Fibroblast of peridontal ligament (primary cell): ENCODE results near the gene PER2.

Source experiments
- DNase-seq: peaks from one replicate; pipeline ENCODE4 v3.0.0-alpha.2; 2010; ENCODE audit errors: extremely low read depth

PER2 gene

DNA sequence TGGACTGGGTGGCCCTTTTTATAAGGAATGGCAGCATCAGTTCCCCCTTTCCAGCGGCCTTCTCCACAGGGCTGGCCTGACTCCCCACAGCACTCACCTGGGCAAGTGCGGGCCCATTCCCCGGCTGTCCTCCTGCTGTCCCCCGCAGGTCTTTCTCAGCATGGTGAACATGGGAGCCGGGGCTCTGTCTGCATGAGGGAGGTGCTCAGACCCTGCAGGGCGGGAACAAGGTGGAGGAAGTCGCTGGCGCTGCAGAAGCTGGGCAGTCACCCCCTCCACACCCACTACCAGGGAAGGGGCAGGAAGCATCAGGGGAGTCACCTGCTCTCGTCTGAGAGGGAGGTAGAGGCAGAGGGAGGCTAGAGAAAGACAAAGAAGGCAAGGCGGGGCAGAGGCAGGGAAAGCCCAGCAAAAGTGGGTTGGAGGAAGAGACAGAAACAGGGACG, 60.8 kb downstream of the PER2 start:
- no peak for DNase-seq

- DNase-seq: no peak
Measured at GRCh38 chr2:238226698-238227586, 61.5 kb downstream of the PER2 start.

DNA sequence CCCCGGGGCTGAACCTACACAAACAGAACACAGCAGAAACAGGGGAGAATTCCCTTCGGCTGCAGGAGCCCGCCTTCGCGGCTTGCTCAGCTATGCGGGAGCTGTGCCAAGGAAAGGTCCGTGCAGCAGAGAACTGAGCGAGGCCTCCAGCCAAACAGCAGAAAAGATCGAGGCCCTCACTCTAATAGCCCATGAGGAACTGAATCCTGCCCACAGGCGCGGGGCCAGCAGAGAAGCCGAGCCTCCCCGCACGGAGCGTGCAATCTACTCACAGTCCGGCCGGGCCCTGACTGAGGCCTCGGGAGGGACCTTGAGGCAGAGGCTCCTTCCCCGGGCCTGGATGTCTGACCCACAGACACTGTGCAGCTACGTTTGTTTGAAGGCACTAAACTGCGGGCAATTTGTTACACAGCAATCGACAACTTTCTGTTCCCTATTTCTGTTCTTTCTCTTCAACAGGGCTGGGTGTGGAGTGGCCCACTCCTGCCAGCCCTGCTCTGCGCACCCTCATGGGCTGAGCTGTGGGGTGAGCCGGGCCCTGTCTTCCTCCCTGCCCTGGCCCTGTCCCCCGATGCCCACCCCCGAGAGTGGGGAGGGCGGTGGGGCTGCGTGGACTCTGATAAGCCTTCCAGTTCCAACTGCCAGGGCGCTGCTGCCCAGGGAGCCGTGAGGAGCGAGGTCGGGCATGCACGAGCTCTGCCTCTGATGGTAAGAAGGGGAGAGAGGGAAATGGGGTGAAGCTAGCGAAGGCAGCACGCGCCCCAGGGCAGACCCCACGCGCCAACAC, 62.3 kb downstream of the PER2 start:
- DNase-seq: peak; percentile 15

GRCh38 chr2:238225121-238225520, 63.3 kb downstream of the PER2 start:
- DNase-seq: no peak

DNA sequence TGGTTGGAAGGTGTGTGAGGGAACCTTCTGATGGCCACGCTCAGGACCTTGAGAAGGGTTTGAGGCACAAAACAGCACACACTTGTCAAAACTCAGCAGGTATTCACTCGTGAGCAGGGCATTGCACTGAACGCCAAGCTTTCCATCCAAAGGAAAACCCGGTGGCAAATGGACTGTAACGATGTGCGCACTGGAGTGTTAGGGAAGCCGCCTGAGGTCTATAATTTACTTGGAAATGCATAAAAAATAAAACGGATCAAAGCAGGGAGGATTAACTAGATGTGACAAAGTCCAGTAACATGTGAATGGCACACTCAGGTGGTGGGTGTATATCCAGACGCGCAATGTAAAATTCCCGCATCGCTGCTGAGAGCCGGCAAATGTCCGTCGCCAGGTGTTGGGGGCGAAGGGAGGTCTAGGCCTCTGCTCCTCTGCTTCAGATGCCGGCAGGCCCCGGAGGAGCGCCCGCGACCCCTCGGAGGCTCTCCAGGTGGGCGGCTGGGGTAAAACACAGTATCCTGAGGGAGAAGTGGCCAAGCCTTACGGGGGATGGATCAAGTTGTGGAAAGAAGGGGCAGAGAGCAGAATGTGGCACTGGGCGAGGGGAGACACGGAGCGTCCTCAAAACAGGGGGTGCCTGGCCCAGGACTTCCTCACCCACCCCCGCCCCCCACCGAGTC, 63.9 kb downstream of the PER2 start:
- no peak for DNase-seq

- DNase-seq: no peak
Measured at GRCh38 chr2:238220892-238221521, 67.4 kb downstream of the PER2 start.

- no peak for DNase-seq
Measured at GRCh38 chr2:238220274-238220891, 68.0 kb downstream of the PER2 start.

- DNase-seq: no peak
Measured at GRCh38 chr2:238216651-238217184, 71.7 kb downstream of the PER2 start.

GRCh38 chr2:238207006-238207405, 81.4 kb downstream of the PER2 start:
- no peak for DNase-seq

GRCh38 chr2:238203973-238204683, 84.3 kb downstream of the PER2 start:
- no peak for DNase-seq

GRCh38 chr2:238203094-238203972, 85.1 kb downstream of the PER2 start, which contains the start of gene ILKAP:
ILKAP (minus strand) TSS chr2:238203695; CDS start chr2:238203553, 142 bp downstream.
- peak; percentile 64 for DNase-seq

DNA sequence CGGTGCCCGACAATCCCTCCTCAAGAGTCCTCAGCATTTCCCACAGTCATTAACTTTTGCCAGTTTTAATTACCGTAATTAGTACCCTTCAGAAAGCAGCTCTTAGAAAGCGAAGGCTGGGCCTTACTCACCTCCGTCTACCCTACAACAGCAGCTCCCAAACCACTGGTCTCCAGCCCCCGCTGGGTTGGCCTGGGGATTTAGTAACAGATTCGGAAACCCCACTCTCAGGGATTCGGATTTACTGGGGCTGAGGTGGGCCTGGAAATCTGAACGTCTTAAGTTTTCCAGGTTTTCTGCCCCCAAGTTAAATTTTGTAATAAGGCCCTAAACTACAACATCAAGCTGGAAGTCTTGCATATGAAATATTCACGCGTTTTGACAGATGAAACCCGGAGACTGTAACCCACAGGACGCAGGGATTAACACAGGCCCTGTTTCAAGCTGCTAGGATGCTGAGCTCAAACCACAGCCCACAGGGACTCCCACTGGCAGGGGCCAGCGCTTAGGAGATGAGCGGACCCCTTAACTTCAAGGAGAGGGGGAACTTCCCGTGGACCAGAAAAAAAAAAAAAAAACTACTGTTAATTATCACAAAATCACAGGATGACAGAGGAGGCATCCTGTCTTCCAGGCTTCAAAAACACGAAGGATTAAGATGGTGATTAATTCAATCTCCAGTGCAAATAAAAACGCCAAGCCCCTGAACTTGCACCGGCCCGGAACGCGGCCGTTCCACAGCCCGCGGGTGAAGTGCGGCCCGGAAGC, 85.9 kb downstream of the PER2 start:
- peak; percentile 42 for DNase-seq
